ENCODE measurements around the gene ARHGEF17. TPM values are rescaled to one million over a fixed set of nuclear protein-coding genes. Genes with fewer than 3 reads are reported as not detected.

ARHGEF17 gene
- total RNA-seq, 1 experiment from 2014 or later, result 24.0 TPM

GRCh38 chr11:73320763-73321603 lies 12.9 kb downstream of the ARHGEF17 start:
- BruUV-seq (replicated peaks), result no TSS peak
- Histone ChIP-seq H3K9me3 (ENCODE audit: low read depth, low read length, poor library complexity, severe bottlenecking) (no peaks in the 10 kb centered on the region), H3K4me1 (ENCODE audit: insufficient read depth, low read length, poor library complexity, severe bottlenecking) (peaks cover 57% of the 10 kb centered on the region), H3K36me3 (ENCODE audit: insufficient read depth, low read length, poor library complexity, severe bottlenecking) (no peaks in the 10 kb centered on the region), H3K27me3 (replicated peaks; ENCODE audit: insufficient read depth, low read depth, low read length, poor library complexity) (no peaks in the 10 kb centered on the region), H3K27ac (ENCODE audit: low read depth, low read length, poor library complexity, severe bottlenecking) (peak overlapping the region; percentile 69), H3K4me3 (ENCODE audit: low read depth, low read length, poor library complexity, severe bottlenecking) (no peak overlapping the region)
- CTCF ChIA-PET, result interaction anchor here (0.7 to 0.9 kb wide), 4 partner anchors 14 to 646 kb away, joined by 3 to 7 read pairs (median 6); no protein-coding TSS in a partner anchor
- POLR2A ChIA-PET (ENCODE audit: low non-redundant PET), result no interaction called here
- DNase-seq (ENCODE audit: low spot score), result no peak
- intact Hi-C loops (cut with micrococcal nuclease; ENCODE audit: unreplicated experiment), result no loop called here
- TF ChIP-seq EZH2 (IDR thresholded peaks at IDR 0.05; ENCODE audit: borderline replicate concordance, low read depth, low read length, poor library complexity, severe bottlenecking), result no peak
- no peak for TF ChIP-seq CTCF (conservative IDR thresholded peaks at IDR 0.05; ENCODE audit: low read depth, low read length)

GRCh38 chr11:73321604-73322381 lies 13.7 kb downstream of the ARHGEF17 start:
- peak; percentile 73 for DNase-seq (ENCODE audit: low spot score)
- TF ChIP-seq CTCF (conservative IDR thresholded peaks at IDR 0.05; ENCODE audit: low read depth, low read length) (no peak), EZH2 (IDR thresholded peaks at IDR 0.05; ENCODE audit: borderline replicate concordance, low read depth, low read length, poor library complexity, severe bottlenecking) (no peak)
- Histone ChIP-seq H3K9me3 (ENCODE audit: low read depth, low read length, poor library complexity, severe bottlenecking) (no peaks in the 10 kb centered on the region), H3K27ac (ENCODE audit: low read depth, low read length, poor library complexity, severe bottlenecking) (peak overlapping the region; percentile 69), H3K4me1 (ENCODE audit: insufficient read depth, low read length, poor library complexity, severe bottlenecking) (peaks cover 49% of the 10 kb centered on the region), H3K4me3 (ENCODE audit: low read depth, low read length, poor library complexity, severe bottlenecking) (no peak overlapping the region), H3K27me3 (replicated peaks; ENCODE audit: insufficient read depth, low read depth, low read length, poor library complexity) (no peaks in the 10 kb centered on the region), H3K36me3 (ENCODE audit: insufficient read depth, low read length, poor library complexity, severe bottlenecking) (no peaks in the 10 kb centered on the region)
- CTCF ChIA-PET, result interaction anchor here (0.9 kb wide), 1 partner anchor 13 kb away, joined by 3 read pairs; no protein-coding TSS in a partner anchor
- POLR2A ChIA-PET (ENCODE audit: low non-redundant PET), result no interaction called here
- BruUV-seq (replicated peaks), result no TSS peak
- intact Hi-C loops (cut with micrococcal nuclease; ENCODE audit: unreplicated experiment), result no loop called here

DNA sequence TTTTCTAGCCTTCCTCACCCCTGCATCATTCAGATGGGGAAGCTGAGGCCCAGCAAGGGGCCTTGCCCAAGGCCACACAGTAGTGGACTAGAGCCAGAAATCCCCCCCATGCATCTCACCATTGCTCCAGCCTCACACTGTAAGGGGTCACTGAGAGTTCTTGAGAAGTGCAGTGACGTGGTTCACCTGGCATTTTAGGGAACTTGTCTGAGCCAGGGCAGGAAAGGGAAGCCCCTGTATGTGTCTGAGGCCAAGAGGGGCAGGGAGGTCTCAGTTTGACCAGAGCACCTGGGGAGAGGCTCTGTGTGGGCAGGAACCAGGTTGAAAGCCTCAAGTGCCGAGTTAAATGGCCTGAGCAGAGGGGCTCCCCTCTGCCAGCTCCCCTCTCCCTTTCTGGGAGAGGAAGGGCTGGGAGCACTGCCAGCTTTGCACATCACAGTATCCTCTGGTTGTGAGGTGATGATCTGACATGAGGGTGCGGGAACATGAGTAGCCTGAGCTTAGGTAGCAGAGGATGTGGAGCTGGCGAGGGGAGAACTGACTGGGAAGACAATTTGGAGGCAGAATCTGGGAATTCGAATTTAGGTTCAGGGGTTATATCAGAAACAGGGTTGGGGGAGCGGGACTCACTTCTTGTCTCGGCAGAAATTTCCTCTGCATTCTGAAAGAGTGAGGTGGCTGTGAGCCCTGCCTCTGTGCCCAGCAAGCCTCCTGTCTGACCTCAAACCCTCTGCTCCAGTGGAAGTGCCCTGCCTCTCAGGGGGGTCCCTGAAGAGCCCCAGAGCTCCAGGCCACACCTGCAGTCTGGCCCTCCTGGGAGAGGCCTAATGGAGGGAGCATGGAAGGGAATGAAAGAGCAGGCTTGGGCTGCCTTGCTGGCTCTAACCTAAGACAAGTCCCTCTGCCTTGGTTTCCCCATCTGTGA lies 14.6 kb downstream of the ARHGEF17 start:
- Histone ChIP-seq H3K4me3 (ENCODE audit: low read depth, low read length, poor library complexity, severe bottlenecking) (no peak overlapping the region), H3K9me3 (ENCODE audit: low read depth, low read length, poor library complexity, severe bottlenecking) (no peaks in the 10 kb centered on the region), H3K27me3 (replicated peaks; ENCODE audit: insufficient read depth, low read depth, low read length, poor library complexity) (no peaks in the 10 kb centered on the region), H3K36me3 (ENCODE audit: insufficient read depth, low read length, poor library complexity, severe bottlenecking) (no peaks in the 10 kb centered on the region), H3K4me1 (ENCODE audit: insufficient read depth, low read length, poor library complexity, severe bottlenecking) (peaks cover 41% of the 10 kb centered on the region), H3K27ac (ENCODE audit: low read depth, low read length, poor library complexity, severe bottlenecking) (peak overlapping the region; percentile 69)
- ChIA-PET POLR2A (ENCODE audit: low non-redundant PET) (no interaction called here), CTCF (no interaction called here)
- no peak for DNase-seq (ENCODE audit: low spot score)
- TF ChIP-seq CTCF (conservative IDR thresholded peaks at IDR 0.05; ENCODE audit: low read depth, low read length), result no peak
- no peak for TF ChIP-seq EZH2 (IDR thresholded peaks at IDR 0.05; ENCODE audit: borderline replicate concordance, low read depth, low read length, poor library complexity, severe bottlenecking)
- no TSS peak for BruUV-seq (replicated peaks)
- intact Hi-C loops (cut with micrococcal nuclease; ENCODE audit: unreplicated experiment), result no loop called here

Data from A673 (cell line).